ENCODE data around the gene RSBN1. TPM values are rescaled to one million over a fixed set of nuclear protein-coding genes. Genes with fewer than 3 reads are reported as not detected.
A peak's percentile ranks its signal among the peaks of the same experiment; 100 is the strongest.
"Not testable (repeated sequence)": the region's sequence is repeated elsewhere in the genome, so short reads cannot be mapped to it uniquely, and the experiment has no call there.

The RSBN1 gene
- total RNA-seq, 2 donors from 2014 or later = 14.4 to 16.2 TPM

GRCh38 chr1:113758631-113759332 lies 53.5 kb downstream of the RSBN1 start:
- DNase-seq (ENCODE audit: low spot score) = peak; percentile 91
- intact Hi-C loops (cut with DNase I) = no loop called here

GRCh38 chr1:113756461-113756860 lies 55.8 kb downstream of the RSBN1 start:
- DNase-seq (ENCODE audit: low spot score) = no peak
- intact Hi-C loops (cut with DNase I) = no loop called here

- intact Hi-C loops (cut with DNase I); DNase-seq (ENCODE audit: low spot score): not testable (repeated sequence)
Observed at GRCh38 chr1:113753333-113753732, 58.9 kb downstream of the RSBN1 start.

- no peak for DNase-seq (ENCODE audit: low spot score)
- intact Hi-C loops (cut with DNase I) = no loop called here
Observed at GRCh38 chr1:113751516-113751915, 60.8 kb downstream of the RSBN1 start.

GRCh38 chr1:113751114-113751513 lies 61.2 kb downstream of the RSBN1 start:
- intact Hi-C loops (cut with DNase I) = no loop called here

GRCh38 chr1:113749402-113749801 lies 62.9 kb downstream of the RSBN1 start:
- intact Hi-C loops (cut with DNase I) = no loop called here
- no peak for DNase-seq (ENCODE audit: low spot score)

More at GRCh38 chr1:113751114-113751513, 61.2 kb downstream of the RSBN1 start:
- DNase-seq (ENCODE audit: low spot score) = no peak

- DNase-seq (ENCODE audit: low spot score) = no peak
- intact Hi-C loops (cut with DNase I) = no loop called here
Observed at GRCh38 chr1:113747376-113747775, 64.9 kb downstream of the RSBN1 start.

GRCh38 chr1:113745425-113745824 lies 66.9 kb downstream of the RSBN1 start:
- intact Hi-C loops (cut with DNase I) = no loop called here
- no peak for DNase-seq (ENCODE audit: low spot score)

GRCh38 chr1:113744114-113744513 lies 68.2 kb downstream of the RSBN1 start:
- no peak for DNase-seq (ENCODE audit: low spot score)
- intact Hi-C loops (cut with DNase I) = no loop called here

- intact Hi-C loops (cut with DNase I) = no loop called here
- DNase-seq (ENCODE audit: low spot score) = no peak
Observed at GRCh38 chr1:113742515-113742914, 69.8 kb downstream of the RSBN1 start.

GRCh38 chr1:113734357-113735055 lies 77.8 kb downstream of the RSBN1 start:
- no peak for DNase-seq (ENCODE audit: low spot score)
- intact Hi-C loops (cut with DNase I) = no loop called here

GRCh38 chr1:113732802-113733201 lies 79.5 kb downstream of the RSBN1 start:
- no peak for DNase-seq (ENCODE audit: low spot score)
- intact Hi-C loops (cut with DNase I) = no loop called here

- DNase-seq (ENCODE audit: low spot score) = no peak
- intact Hi-C loops (cut with DNase I) = no loop called here
Observed at GRCh38 chr1:113721010-113721409, 91.3 kb downstream of the RSBN1 start.

- DNase-seq (ENCODE audit: low spot score); intact Hi-C loops (cut with DNase I): not testable (repeated sequence)
Observed at GRCh38 chr1:113718621-113719020, 93.7 kb downstream of the RSBN1 start.

- DNase-seq (ENCODE audit: low spot score); intact Hi-C loops (cut with DNase I): not testable (repeated sequence)
Observed at GRCh38 chr1:113717506-113717905, 94.8 kb downstream of the RSBN1 start.

- intact Hi-C loops (cut with DNase I) = no loop called here
- DNase-seq (ENCODE audit: low spot score) = no peak
Observed at GRCh38 chr1:113714606-113715269, 97.5 kb downstream of the RSBN1 start.

Measured in posterior vena cava (tissue), 2 donors.